IgD-negative memory B cell (primary cell): ENCODE measurements around the gene CBL. TPM values are rescaled to one million over a fixed set of nuclear protein-coding genes. Genes with fewer than 3 reads are reported as not detected.
A peak's percentile ranks its signal among the peaks of the same experiment; 100 is the strongest.

Experiments used
- H3K27ac Mint-ChIP-seq, 3 donors: one replicate each; pipeline ENCODE4 v1.8.0; 2020 to 2022; ENCODE audit warnings: mild to moderate bottlenecking in 3 of 3, mixed read lengths in 3 of 3, moderate library complexity in 1 of 3
- H3K27me3 Mint-ChIP-seq: one replicate; pipeline ENCODE4 v1.8.0; 2021; ENCODE audit warnings: mixed read lengths
- H3K36me3 Mint-ChIP-seq: one replicate; pipeline ENCODE4 v1.8.0; 2020; ENCODE audit warnings: mild to moderate bottlenecking, mixed read lengths
- H3K4me1 Mint-ChIP-seq, 3 donors: one replicate each; pipeline ENCODE4 v1.8.0; 2020 to 2022; ENCODE audit warnings: mixed read lengths in 3 of 3, mild to moderate bottlenecking in 1 of 3
- H3K4me3 Mint-ChIP-seq, 4 donors: one replicate each; pipeline ENCODE4 v1.8.0; 2020 to 2022; ENCODE audit warnings: mild to moderate bottlenecking in 4 of 4, mixed read lengths in 4 of 4, moderate library complexity in 3 of 4
- H3K9me3 Mint-ChIP-seq, 3 donors: one replicate each; pipeline ENCODE4 v1.8.0; 2020 to 2021; ENCODE audit warnings: mixed read lengths in 3 of 3, mild to moderate bottlenecking in 1 of 3
- polyA plus RNA-seq: library from polyadenylated mRNA; unstranded; fragments of 300-500 nt; fragmentation: Illumina TruSeq; gene quantifications from one replicate; pipeline ENCODE4 v1.2.3, GENCODE V29; 2021

CBL gene
- polyA plus RNA-seq, 1 donor from 2014 or later: 10.0 TPM

- H3K4me3 Mint-ChIP-seq: peak overlapping the region in 3 of 4 donors; percentile 50 to 84 (median 68)
- H3K9me3 Mint-ChIP-seq: peaks cover 0 to 2% (median 0%) of the 10 kb centered on the region in 3 donors
- H3K27me3 Mint-ChIP-seq: peaks cover 39% of the 10 kb centered on the region
- no peak overlapping the region for H3K27ac Mint-ChIP-seq
- H3K36me3 Mint-ChIP-seq: peaks cover 10% of the 10 kb centered on the region
- peaks cover 11 to 22% (median 15%) of the 10 kb centered on the region in 3 donors for H3K4me1 Mint-ChIP-seq
Measured at GRCh38 chr11:119338965-119339588, 132.9 kb downstream of the CBL start.

- H3K27me3 Mint-ChIP-seq: peaks cover 39% of the 10 kb centered on the region
- no peak overlapping the region for H3K27ac Mint-ChIP-seq
- H3K36me3 Mint-ChIP-seq: peaks cover 10% of the 10 kb centered on the region
- peaks cover 0 to 2% (median 0%) of the 10 kb centered on the region in 3 donors for H3K9me3 Mint-ChIP-seq
- H3K4me1 Mint-ChIP-seq: peaks cover 10 to 21% (median 11%) of the 10 kb centered on the region in 3 donors
- H3K4me3 Mint-ChIP-seq: peak overlapping the region in 3 of 4 donors; percentile 50 to 84 (median 68)
Measured at GRCh38 chr11:119339589-119340334, 133.6 kb downstream of the CBL start.

GRCh38 chr11:119340335-119341221, 134.4 kb downstream of the CBL start, which contains the start of gene C1QTNF5:
Gene C1QTNF5, minus strand, starts transcription at chr11:119340883. Its CDS starts 486 bp downstream, at chr11:119340397.
- Mint-ChIP-seq H3K4me1 (peaks cover 10 to 18% (median 10%) of the 10 kb centered on the region in 3 donors), H3K36me3 (peaks cover 10% of the 10 kb centered on the region), H3K27me3 (peaks cover 45% of the 10 kb centered on the region), H3K27ac (peak within 1 kb of the TSS in 2 of 3 donors; percentile 16 to 69), H3K4me3 (peak within 1 kb of the TSS in 2 of 4 donors; percentile 6 to 76), H3K9me3 (peaks cover 0 to 2% (median 0%) of the 10 kb centered on the region in 3 donors)

GRCh38 chr11:119341222-119342022, 135.3 kb downstream of the CBL start:
- H3K4me3 Mint-ChIP-seq: peak overlapping the region in 2 of 4 donors; percentile 6 to 76
- H3K36me3 Mint-ChIP-seq: peaks cover 8% of the 10 kb centered on the region
- H3K27ac Mint-ChIP-seq: peak overlapping the region in 2 of 3 donors; percentile 16 to 69
- H3K27me3 Mint-ChIP-seq: peaks cover 45% of the 10 kb centered on the region
- peaks cover 8 to 18% (median 10%) of the 10 kb centered on the region in 3 donors for H3K4me1 Mint-ChIP-seq
- peaks cover 0 to 2% (median 0%) of the 10 kb centered on the region in 3 donors for H3K9me3 Mint-ChIP-seq

DNA sequence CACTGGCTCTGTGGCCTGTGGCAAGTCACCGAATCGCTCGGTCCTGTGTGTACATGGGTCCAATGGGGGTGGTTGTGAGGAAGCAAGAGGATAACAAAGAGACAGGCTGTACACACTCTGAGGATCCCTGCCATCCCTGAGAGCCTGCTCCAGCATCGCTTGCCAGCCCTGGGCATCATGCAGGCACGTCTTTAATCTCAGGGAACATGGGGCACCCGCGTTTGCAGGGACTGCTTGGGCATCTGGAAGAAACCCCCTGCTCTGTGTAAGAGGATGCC, 135.8 kb downstream of the CBL start:
- Mint-ChIP-seq H3K27ac (no peak overlapping the region), H3K4me1 (peaks cover 8 to 17% (median 10%) of the 10 kb centered on the region in 3 donors), H3K27me3 (peaks cover 45% of the 10 kb centered on the region), H3K4me3 (peak overlapping the region in 1 of 4 donors; percentile 61), H3K36me3 (peaks cover 8% of the 10 kb centered on the region), H3K9me3 (peaks cover 0 to 3% (median 0%) of the 10 kb centered on the region in 3 donors)

GRCh38 chr11:119342362-119343130, 136.4 kb downstream of the CBL start:
- Mint-ChIP-seq H3K27me3 (peaks cover 45% of the 10 kb centered on the region), H3K4me1 (peaks cover 8 to 15% (median 10%) of the 10 kb centered on the region in 3 donors), H3K4me3 (peak overlapping the region in 1 of 4 donors; percentile 45), H3K36me3 (peaks cover 6% of the 10 kb centered on the region), H3K27ac (no peak overlapping the region), H3K9me3 (peaks cover 0 to 3% (median 0%) of the 10 kb centered on the region in 3 donors)

GRCh38 chr11:119343726-119344125, 137.6 kb downstream of the CBL start:
- Mint-ChIP-seq H3K27me3 (peaks cover 44% of the 10 kb centered on the region), H3K4me3 (no peak overlapping the region), H3K36me3 (peaks cover 2% of the 10 kb centered on the region), H3K27ac (peak overlapping the region in 1 of 3 donors; percentile 18), H3K9me3 (peaks cover 0 to 3% (median 0%) of the 10 kb centered on the region in 3 donors), H3K4me1 (peaks cover 8 to 13% (median 10%) of the 10 kb centered on the region in 3 donors)

- peaks cover 38% of the 10 kb centered on the region for H3K27me3 Mint-ChIP-seq
Measured at GRCh38 chr11:119344291-119345010, 138.3 kb downstream of the CBL start.

GRCh38 chr11:119345685-119346084, 139.5 kb downstream of the CBL start:
- H3K9me3 Mint-ChIP-seq: peaks cover 0 to 3% (median 0%) of the 10 kb centered on the region in 3 donors
- H3K4me3 Mint-ChIP-seq: no peak overlapping the region
- H3K36me3 Mint-ChIP-seq: peaks cover 2% of the 10 kb centered on the region
- H3K27me3 Mint-ChIP-seq: peaks cover 37% of the 10 kb centered on the region
- no peak overlapping the region for H3K27ac Mint-ChIP-seq
- peaks cover 5 to 7% (median 6%) of the 10 kb centered on the region in 3 donors for H3K4me1 Mint-ChIP-seq

More at GRCh38 chr11:119344291-119345010, 138.3 kb downstream of the CBL start:
- peaks cover 2% of the 10 kb centered on the region for H3K36me3 Mint-ChIP-seq
- peaks cover 0 to 3% (median 0%) of the 10 kb centered on the region in 3 donors for H3K9me3 Mint-ChIP-seq
- peaks cover 5 to 7% (median 6%) of the 10 kb centered on the region in 3 donors for H3K4me1 Mint-ChIP-seq
- H3K4me3 Mint-ChIP-seq: no peak overlapping the region
- peak overlapping the region in 1 of 3 donors; percentile 23 for H3K27ac Mint-ChIP-seq

DNA sequence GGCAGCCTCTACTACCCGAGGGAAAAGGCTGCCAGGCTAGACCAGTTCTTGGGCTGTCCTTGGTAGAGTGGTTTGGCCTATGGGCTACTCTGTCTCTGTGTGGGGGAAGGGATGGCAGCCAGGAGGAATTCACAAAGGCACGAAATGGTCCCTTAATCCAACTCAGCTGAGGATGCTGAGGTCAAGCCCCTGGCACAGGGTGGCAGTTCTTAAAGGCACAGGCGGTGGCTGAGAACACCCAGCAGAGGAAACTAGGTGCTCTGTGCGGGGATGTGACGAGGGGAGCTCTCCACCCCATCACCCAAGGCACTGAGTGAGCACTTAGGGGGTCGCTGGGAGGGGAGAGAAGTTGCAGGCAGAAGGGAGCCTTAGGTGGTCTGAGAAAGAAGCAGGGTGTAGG, 140.5 kb downstream of the CBL start, which contains the start of gene MFRP:
TSS of gene MFRP (minus strand) at position 101 of the 400 bp plus-strand sequence. CDS start 192 bp downstream, outside the sequence.
- Mint-ChIP-seq H3K27me3 (peaks cover 32% of the 10 kb centered on the region), H3K36me3 (no peaks in the 10 kb centered on the region), H3K4me3 (peak within 1 kb of the TSS in 1 of 4 donors; percentile 47), H3K4me1 (no peaks in the 10 kb centered on the region), H3K27ac (no peak within 1 kb of the TSS), H3K9me3 (peaks cover 0 to 3% (median 0%) of the 10 kb centered on the region in 3 donors)

DNA sequence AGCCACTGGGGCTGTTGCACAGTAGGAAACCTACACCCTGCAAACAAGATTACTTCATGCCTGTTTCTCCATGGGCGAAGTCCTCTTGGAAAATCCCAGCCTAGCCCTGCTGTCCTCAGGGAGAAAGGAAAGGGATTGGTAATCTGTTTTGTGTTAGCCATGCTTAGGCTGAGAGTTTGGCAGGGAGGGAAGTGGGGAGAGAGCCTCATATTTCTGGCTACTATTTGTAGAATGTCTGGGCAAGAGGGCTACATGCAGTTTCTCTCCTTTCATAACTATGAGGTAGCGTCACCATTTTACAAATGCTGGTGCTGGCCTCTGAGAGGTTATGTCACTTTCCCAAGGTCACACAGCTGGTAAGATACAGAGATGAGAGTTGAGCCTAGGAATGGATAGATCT, 141.1 kb downstream of the CBL start:
- Mint-ChIP-seq H3K27me3 (peaks cover 28% of the 10 kb centered on the region), H3K4me3 (no peak overlapping the region), H3K9me3 (peaks cover 0 to 3% (median 0%) of the 10 kb centered on the region in 3 donors), H3K4me1 (no peaks in the 10 kb centered on the region), H3K36me3 (no peaks in the 10 kb centered on the region), H3K27ac (no peak overlapping the region)

DNA sequence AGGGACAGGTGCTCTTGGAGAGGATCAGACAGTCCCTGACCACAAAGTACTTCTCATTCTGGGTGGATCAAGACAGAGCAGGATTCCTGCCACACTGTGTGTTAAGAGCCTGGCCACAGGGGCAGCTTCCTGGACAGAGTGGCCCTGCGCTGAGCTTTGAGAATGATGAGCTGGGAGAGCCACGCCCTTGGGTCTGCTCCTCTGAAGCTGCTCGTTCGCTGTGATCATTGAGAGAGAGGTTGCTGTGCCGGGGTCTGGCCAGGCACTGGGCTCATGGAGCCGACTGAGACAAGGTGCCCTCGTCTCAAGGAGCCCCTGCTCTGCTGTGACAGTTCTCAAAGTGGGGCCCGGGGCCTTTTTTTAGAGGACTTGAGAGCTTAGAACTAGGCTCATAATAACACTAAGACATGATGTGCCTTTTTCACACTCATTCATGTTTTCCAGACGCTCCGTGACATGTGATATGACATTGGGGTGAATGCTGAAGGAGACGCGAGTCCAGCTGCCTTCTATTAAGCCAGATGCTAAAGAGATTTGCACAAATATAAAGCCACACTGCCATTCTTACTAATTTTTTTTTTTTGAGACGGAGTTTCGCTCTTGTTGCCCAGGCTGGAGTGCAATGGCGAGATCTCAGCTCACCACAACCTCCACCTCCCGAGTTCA, 141.9 kb downstream of the CBL start:
- Mint-ChIP-seq H3K4me3 (no peak overlapping the region), H3K9me3 (peaks cover 0 to 3% (median 0%) of the 10 kb centered on the region in 3 donors), H3K36me3 (no peaks in the 10 kb centered on the region), H3K27me3 (peaks cover 29% of the 10 kb centered on the region), H3K27ac (no peak overlapping the region), H3K4me1 (no peaks in the 10 kb centered on the region)
